HG02678 (cell line): Measurements from ENCODE around the gene C10orf105.

Experiments used
- ATAC-seq: cut with Tn5 transposase; IDR thresholded peaks from one replicate; pipeline ENCODE4 v1.9.1; 2021; ENCODE audit warnings: mild to moderate bottlenecking, moderate library complexity; ENCODE audit not compliant: unreplicated experiment

Gene C10orf105

DNA sequence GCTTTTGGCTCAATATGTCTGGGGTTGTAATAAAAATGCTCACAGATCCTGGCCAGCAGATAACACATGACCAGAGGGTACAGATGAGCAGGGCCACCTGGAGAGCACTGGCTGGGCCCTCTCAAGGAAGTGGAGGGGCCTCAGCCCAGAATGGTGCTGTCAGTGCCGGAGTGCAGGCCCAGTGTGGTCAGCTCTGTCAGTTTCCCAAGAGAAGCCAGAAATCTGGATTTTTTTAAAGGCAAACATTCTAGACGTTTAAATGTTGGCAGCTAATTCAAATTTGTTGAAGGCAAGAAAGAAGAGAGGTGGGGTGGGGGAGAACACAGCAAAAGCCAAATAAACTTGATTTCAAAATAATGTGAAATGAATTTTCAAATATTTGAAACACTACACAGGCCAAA is 2.0 kb downstream of the C10orf105 start:
- ATAC-seq = no peak

GRCh38 chr10:71717056-71717455 is 2.5 kb downstream of the C10orf105 start:
- ATAC-seq = no peak

DNA sequence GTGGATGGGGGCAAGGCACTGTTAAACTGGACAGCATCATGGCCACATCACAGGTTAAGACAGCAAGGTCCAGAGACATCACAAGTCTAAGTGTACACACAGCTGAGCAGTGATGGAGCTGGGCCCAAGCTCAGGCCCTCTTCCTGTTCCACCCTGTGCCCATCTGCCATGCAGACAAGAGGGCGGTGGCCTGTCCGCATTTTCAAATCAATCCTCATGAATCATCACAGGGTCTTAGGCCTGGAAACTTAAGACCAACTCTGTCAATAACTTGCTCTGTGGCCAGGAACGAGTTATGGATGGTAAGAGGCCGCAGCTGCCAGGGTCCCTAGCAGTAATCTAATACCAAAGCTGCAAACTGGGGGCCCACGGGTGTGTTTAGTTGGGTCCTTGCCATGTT is 3.2 kb downstream of the C10orf105 start:
- no peak for ATAC-seq

DNA sequence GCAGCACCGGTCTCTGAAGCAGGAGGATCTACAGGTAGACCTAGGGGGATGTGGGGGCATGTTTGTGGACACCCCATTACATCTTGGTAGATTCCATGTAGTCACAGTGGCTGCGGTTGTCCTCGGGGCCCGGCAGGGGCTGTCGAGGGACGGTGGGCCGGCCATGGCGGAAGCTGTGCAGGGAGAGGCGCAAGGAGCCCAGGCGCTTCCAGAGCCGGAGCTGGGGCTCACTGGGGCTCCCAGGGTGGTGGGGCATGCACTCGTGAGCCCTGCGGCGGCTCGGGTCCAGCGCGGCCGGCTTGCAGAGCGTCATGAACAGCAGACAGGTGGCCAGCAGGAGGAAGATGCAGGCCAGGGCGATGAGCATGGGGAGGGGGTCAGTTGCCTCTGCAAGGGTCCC is 3.7 kb downstream of the C10orf105 start:
- no peak for ATAC-seq

DNA sequence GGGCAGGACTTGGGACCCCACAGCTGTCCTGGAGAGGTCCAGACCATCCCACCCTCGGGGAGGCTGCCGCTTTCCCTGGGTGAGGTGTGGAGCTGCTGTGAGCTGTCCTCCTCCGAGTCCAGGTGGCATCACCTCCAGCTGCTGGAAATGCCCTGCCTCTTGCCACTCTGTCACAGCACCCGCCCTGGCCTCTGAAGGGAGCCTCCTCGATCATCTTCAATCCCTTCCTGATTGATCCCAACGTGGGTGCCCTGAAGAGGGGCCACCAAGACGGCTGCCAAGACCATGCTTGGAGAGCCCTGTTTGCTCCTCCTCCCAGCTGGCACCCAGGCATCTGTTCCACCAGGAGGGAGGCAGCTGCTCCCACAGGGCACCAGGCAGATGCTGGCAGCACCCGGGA is 4.6 kb downstream of the C10orf105 start:
- no peak for ATAC-seq

GRCh38 chr10:71714592-71714991 is 5.0 kb downstream of the C10orf105 start:
- ATAC-seq = no peak

GRCh38 chr10:71714031-71714410 is 5.6 kb downstream of the C10orf105 start:
- no peak for ATAC-seq

DNA sequence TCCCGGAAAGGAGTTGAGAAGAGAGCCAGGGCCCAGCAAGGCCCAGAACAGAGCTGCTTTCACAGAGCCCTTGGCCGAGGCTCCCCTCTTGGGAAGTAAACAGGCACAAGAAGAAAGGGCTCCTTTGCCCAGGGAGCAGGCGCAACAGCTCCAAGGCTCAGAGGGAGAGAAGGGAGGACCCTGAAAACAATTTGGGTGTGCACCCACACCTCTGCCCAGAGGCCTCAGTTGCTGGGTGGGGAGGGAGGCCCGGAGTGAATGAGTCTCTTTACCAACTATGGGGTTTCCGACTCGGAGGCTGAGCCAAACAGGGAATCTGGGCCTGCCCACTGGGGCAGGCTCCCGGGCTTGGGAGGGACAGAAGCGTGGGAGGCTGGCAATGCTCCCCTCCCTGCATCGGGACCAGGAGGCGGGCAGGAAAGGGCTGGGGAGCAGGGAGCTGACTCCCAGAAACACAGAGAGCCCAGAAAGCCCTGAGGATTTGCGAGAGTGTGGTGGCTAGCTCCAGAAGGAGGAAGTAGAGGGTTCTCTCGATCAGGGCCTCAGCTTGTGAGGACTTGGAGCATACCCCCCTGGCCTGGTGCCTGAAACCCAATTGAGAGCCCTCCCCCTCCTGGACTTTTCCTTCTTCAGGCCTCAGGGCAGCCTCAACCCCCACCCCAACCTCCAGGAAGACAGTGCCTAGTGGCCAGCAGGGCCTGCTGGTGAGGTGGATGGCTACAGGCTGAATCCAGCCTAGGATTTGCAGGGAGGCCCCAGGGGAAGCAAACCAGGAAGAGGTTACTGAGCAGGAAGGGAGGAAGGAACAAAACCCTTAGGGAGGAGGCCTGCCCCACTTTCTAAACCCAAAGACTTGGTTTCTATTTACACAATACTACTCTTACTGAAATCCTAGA is 6.2 kb downstream of the C10orf105 start:
- ATAC-seq = no peak

DNA sequence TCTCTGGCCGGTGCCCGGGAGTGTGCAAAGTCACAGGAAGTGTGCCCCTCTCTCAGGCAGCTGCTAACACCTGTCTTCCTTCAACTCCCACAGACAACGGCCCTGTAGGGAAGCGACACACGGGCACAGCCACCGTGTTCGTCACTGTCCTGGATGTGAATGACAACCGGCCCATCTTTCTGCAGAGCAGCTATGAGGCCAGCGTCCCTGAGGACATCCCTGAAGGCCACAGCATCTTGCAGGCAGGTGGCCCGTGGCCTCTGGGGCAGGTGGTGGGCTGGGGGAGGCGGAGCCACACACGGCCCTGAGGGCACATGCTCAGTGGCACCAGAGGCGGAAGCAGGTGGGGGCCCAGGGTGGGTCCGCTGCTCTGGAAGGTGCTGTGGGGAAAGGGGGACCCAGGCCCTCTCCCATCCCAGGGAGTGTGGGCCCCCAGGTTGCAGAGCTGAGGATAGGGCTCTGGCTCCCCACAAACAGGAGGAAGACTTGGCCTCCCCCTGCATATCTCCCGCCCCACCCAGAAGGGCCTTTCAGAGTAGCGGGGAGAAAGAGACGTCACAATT is 6.9 kb downstream of the C10orf105 start:
- ATAC-seq = no peak

GRCh38 chr10:71712170-71712569 is 7.4 kb downstream of the C10orf105 start:
- ATAC-seq = no peak

GRCh38 chr10:71711052-71711623 is 8.4 kb downstream of the C10orf105 start:
- ATAC-seq = no peak

DNA sequence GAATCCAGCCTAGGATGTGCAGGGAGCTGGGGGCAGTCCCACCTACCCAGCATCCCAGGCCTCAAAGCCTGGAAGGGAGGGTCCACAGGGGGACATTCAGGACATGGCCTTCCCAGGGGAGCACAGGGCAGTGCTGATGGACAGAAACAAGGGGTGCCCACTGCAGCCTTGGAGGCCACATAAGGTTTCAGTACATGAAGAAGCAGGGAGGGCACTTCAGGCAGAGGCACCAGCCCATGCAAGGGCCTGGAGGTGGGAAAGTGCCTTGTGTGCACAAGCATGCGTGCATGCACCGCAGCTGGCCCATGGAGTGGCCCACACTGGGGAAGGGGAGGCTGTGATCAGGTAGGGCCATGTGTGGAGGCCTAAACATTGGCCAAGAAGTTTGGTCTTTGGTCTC is 9.1 kb downstream of the C10orf105 start:
- ATAC-seq = no peak

- no peak for ATAC-seq
Measured at GRCh38 chr10:71708897-71709882, 10.4 kb downstream of the C10orf105 start.

- no peak for ATAC-seq
Measured at GRCh38 chr10:71708301-71708703, 11.3 kb downstream of the C10orf105 start.

DNA sequence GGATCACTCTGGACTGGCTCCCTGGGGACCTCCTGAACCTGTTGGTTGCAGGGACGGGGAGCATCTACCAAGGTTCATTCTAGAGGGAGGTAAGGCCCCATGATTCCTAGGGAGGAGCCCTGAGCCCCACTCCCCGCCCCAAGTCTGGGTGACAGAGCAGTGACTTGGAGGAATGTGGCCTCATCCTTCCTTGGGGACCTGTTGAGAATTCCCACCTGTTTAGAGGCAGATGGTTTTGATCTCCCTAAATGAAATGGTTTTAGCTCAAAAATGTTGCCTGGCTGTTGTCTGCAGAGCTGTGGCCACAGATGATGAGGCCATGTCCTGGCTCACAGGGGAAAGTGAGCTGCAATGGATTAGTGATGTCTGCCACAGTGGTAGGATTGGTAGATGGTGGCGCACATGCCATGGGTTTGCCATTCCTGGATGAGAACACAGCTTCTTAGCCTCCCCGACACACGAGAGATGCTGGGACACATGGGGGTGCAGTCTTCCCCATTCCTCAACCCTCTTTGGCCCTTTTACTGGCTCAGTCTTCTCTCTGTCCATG is 12.3 kb downstream of the C10orf105 start:
- ATAC-seq = no peak

- ATAC-seq = no peak
Measured at GRCh38 chr10:71706216-71707121, 13.1 kb downstream of the C10orf105 start.

GRCh38 chr10:71705582-71705981 is 14.0 kb downstream of the C10orf105 start:
- no peak for ATAC-seq

GRCh38 chr10:71704816-71705215 is 14.8 kb downstream of the C10orf105 start:
- ATAC-seq = no peak

GRCh38 chr10:71703577-71703976 is 16.0 kb downstream of the C10orf105 start:
- no peak for ATAC-seq
